ENCODE results near the gene ARHGEF37. TPM values are rescaled to one million over a fixed set of nuclear protein-coding genes. Genes with fewer than 3 reads are reported as not detected.
A peak's percentile ranks its signal among the peaks of the same experiment; 100 is the strongest.

Gene ARHGEF37
- total RNA-seq, 3 donors from 2014 or later = 5.3 to 54.4 (median 29.2) TPM

DNA sequence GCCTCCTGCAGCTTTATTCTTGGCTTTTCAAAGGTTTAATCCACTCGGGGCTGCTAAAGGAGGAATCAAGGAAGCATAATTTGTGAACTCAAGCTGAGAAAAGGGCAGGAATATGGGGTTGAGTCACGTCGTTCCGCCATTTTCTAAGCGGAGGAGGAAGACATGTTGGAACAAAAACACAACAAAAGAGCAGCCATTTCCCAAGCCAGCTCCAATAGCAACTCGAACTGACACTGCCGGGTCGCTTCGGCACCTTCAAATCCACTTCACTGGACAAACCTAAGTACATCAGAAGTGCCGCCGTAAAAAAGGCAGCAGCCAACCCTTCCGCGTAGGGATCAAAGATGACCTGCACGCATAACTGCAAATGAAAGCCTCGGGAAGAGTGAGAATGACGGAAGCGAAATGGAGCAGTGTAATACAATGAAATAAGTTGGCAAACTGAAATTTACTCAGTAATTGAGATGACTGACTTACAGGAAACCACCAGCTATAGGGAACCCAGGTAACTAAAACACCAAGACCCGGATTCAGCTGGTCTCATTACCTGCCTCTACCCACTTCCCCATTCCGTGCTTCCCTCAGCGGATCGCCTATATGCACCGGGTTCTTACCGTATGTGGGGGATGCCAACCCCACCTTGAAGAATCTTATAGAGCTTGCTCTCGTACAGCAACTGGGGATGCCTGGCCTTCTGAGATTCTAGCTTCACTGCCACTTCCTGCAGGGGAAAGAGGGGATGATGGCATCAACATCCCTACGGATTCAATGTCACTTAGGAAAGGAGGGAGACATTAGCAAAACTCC, 31.6 kb upstream of the ARHGEF37 start:
- H3K27me3 ChIP-seq = no peaks in the 10 kb centered on the region
- intact Hi-C loops (cut with DNase I; ENCODE audit: low total_unique reads) = loop anchor here (2.0 to 5.0 kb wide), 2 partner anchors 103 to 167 kb away; no protein-coding TSS in a partner anchor
- peak in 1 of 3 donors; percentile 19 for TF ChIP-seq POLR2AphosphoS5 (IDR thresholded peaks at IDR 0.05)
- TF ChIP-seq, protein P1, sequence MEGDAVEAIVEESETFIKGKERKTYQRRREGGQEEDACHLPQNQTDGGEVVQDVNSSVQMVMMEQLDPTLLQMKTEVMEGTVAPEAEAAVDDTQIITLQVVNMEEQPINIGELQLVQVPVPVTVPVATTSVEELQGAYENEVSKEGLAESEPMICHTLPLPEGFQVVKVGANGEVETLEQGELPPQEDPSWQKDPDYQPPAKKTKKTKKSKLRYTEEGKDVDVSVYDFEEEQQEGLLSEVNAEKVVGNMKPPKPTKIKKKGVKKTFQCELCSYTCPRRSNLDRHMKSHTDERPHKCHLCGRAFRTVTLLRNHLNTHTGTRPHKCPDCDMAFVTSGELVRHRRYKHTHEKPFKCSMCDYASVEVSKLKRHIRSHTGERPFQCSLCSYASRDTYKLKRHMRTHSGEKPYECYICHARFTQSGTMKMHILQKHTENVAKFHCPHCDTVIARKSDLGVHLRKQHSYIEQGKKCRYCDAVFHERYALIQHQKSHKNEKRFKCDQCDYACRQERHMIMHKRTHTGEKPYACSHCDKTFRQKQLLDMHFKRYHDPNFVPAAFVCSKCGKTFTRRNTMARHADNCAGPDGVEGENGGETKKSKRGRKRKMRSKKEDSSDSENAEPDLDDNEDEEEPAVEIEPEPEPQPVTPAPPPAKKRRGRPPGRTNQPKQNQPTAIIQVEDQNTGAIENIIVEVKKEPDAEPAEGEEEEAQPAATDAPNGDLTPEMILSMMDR (IDR thresholded peaks at IDR 0.05) = no peak

DNA sequence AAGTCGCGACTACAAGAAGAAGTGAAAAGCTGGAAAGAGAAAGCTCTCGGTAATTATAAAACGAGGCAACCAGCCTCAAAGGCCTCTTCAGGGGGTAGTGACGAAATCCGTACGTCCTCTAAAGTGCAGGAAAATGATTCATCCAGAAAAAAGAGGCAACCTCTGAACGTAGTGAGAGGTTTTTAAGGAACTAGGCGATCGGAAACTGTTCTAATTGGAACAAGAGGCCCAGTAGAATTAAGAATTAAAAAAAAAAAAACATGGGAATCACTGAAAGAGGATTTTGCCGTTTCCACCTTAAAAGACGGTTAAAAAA, 31.1 kb upstream of the ARHGEF37 start:
- Histone ChIP-seq H3K4me3 (peak overlapping the region; percentile 62 to 99 (median 87)), H3K9me3 (no peaks in the 10 kb centered on the region), H3K4me1 (no peaks in the 10 kb centered on the region), H3K36me3 (no peaks in the 10 kb centered on the region), H3K27ac (peak overlapping the region; percentile 97 to 99), H3K27me3 (no peaks in the 10 kb centered on the region)
- no peak for DNase-seq (ENCODE audit: low spot score in 2 of 2)
- intact Hi-C loops (cut with DNase I; ENCODE audit: low total_unique reads) = loop anchor here (5.0 kb wide), 1 partner anchor 168 kb away; no protein-coding TSS in a partner anchor
- TF ChIP-seq, protein P1 (IDR thresholded peaks at IDR 0.05) = no peak

More for the DNA sequence above, 31.6 kb upstream of the ARHGEF37 start:
- DNase-seq (ENCODE audit: low spot score in 2 of 2) = no peak
- peak overlapping the region; percentile 97 to 99 for H3K27ac ChIP-seq
- H3K36me3 ChIP-seq = no peaks in the 10 kb centered on the region
- no peaks in the 10 kb centered on the region for H3K9me3 ChIP-seq
- H3K4me1 ChIP-seq = no peaks in the 10 kb centered on the region
- H3K4me3 ChIP-seq = peak overlapping the region; percentile 62 to 99 (median 87)

DNA sequence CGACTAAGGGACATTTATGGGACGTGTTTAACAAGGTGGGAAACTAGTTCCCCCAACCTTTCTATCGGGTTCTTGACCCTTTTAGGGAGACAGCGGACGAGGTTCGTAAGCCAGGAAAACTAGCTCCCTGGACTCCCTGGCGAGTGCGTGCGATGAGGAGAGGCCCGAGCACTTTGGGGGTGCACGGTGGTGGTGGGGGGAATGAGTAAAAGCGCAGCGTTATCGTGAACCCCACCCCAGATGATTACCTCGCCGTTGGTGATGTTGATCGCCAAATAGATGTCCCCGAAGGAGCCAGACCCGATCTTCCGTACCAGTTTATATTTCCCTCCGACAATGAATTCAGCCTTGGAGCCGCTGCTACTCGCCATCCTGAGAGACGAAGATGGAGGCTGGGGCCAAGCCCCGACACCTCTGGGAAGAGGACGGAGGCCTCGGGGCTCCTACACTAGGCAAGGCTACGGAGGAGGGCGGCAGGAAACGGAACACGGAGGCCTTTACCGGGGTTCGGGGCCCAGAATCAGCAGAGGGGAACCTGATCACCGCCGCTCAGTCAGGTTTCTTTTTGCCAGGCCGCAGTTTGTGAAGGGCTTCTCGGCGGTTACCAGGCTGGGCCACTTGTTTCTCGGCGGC, 30.6 kb upstream of the ARHGEF37 start:
- intact Hi-C loops (cut with DNase I; ENCODE audit: low total_unique reads) = loop anchor here (5.0 kb wide), 1 partner anchor 168 kb away; no protein-coding TSS in a partner anchor
- TF ChIP-seq POLR2AphosphoS5 (IDR thresholded peaks at IDR 0.05) (no peak), POLR2A (IDR thresholded peaks at IDR 0.05) (no peak)
- TF ChIP-seq, protein P1 (IDR thresholded peaks at IDR 0.05) = no peak
- Histone ChIP-seq H3K27ac (peak overlapping the region; percentile 97 to 99), H3K27me3 (no peaks in the 10 kb centered on the region), H3K4me3 (peak overlapping the region; percentile 62 to 99 (median 87)), H3K9me3 (no peaks in the 10 kb centered on the region), H3K4me1 (no peaks in the 10 kb centered on the region), H3K36me3 (no peaks in the 10 kb centered on the region)
- no peak for DNase-seq (ENCODE audit: low spot score in 2 of 2)

DNA sequence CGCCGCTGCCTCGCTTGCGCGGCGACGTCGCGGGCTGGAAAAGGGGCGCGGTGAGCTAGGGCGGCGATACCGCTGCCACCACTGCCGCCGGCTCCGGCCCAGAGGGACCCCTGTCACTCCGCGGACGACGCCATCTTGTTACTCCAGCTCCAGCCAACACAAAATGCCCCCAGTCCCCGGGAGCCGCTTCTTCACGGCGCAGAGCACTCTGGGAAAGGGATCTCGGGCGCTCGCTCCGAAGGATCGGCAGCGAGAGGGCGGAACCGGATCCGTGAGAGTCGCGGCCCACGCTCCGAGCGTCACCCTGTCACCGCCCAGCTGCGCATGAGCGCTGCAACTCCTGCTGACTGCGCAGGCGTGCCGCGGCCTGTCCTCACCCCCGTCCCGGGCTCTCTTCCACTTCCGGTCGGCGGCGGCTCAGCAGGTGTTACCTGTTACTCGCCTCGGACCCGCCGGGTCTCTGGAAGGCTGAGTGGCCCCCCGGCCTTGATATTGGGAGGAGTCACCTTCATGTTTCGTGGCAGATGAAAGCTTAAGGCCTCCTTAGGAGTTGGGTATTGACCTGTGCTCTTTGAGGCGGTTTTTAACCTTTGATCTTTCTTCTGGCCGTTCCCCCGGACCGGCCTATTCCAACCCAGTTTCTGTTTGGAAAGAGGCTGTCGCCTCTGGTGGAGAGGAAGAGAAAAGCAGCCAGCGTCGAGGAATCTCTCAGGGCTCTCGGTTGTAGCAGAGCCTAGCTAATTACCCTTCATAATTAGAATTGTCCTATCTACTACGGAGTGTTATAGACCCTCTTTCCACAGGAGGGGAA, 29.9 kb upstream of the ARHGEF37 start, which contains the start of gene CSNK1A1:
TSS of gene CSNK1A1 (minus strand) at position 213 of the 811 bp plus-strand sequence. CDS start 475 bp downstream, outside the sequence.
- Histone ChIP-seq H3K4me1 (no peaks in the 10 kb centered on the region), H3K4me3 (peak within 1 kb of the TSS; percentile 62 to 99 (median 87)), H3K27me3 (no peaks in the 10 kb centered on the region), H3K36me3 (no peaks in the 10 kb centered on the region), H3K9me3 (no peaks in the 10 kb centered on the region), H3K27ac (peak within 1 kb of the TSS; percentile 97 to 99)
- peak; percentile 98 for DNase-seq (ENCODE audit: low spot score in 2 of 2)
- TF ChIP-seq, protein P1 (IDR thresholded peaks at IDR 0.05) = peak; percentile 95 to 99 (median 96)
- peak; percentile 92 to 98 (median 98) for TF ChIP-seq POLR2AphosphoS5 (IDR thresholded peaks at IDR 0.05)
- peak; percentile 89 for TF ChIP-seq POLR2A (IDR thresholded peaks at IDR 0.05)
- intact Hi-C loops (cut with DNase I; ENCODE audit: low total_unique reads) = loop anchor here (5.0 kb wide), 1 partner anchor 169 kb away; no protein-coding TSS in a partner anchor

Measured in breast epithelium (tissue), 4 donors.